NT2/D1 (cell line): ENCODE measurements around the gene ZBTB22.

Source experiments
- SUZ12 ChIP-seq: IDR thresholded peaks from 2 replicates; pipeline ENCODE4 v1.6.1; 2011; ENCODE audit not compliant: insufficient read length, insufficient read depth; ENCODE audit errors: extremely low read depth
- YY1 ChIP-seq: IDR thresholded peaks from 2 replicates; pipeline ENCODE4 v1.6.1; 2011; ENCODE audit not compliant: insufficient read length, insufficient read depth
- ZNF274 ChIP-seq: IDR thresholded peaks from 2 replicates; pipeline ENCODE4 v1.6.1; 2011; ENCODE audit warnings: mild to moderate bottlenecking, low read depth, low read length

DNA sequence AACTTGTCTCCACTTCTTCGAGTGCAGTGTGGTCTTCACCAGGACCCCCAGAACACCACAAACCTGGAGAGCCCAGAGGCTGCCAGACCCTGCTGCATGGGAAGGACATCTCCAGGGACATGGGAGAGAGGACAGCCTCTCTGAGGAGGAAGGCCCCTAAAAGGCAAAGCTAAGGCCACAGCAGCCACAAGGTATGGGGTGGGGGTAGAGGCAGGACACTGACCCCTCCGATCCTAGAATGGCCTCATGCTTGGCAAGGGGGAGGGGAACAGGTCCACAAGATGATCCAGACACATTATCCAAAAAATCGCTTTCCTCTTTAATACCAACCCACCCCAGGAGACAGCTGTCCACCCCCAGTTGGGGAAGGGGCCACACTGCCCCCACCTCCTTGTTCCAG is 38.7 kb downstream of the ZBTB22 start:
- TF ChIP-seq ZNF274 (no peak), SUZ12 (no peak), YY1 (no peak)
